Measurements from ENCODE around the gene NMRK2.

DNA sequence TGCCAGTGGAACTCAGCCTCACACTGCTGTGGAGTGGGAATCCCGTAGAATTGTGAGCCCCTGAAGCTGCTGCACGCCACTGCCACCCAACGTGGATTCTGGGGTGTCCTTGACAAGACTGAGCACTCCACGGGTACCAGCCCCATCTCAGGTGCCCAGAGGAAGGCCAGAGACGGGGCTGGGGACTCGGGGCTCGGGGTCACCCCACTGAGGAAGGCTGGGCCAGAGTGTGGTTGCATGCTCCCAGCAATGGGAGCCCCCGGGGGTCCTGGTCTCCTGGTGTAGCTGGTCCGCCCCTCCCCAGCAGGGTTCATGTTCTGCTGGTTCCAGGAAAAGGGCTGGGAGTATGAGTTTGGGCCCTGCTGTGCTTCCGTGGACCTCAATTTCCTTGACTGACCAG, 22.8 kb downstream of the NMRK2 start:
- TF ChIP-seq, protein P1, sequence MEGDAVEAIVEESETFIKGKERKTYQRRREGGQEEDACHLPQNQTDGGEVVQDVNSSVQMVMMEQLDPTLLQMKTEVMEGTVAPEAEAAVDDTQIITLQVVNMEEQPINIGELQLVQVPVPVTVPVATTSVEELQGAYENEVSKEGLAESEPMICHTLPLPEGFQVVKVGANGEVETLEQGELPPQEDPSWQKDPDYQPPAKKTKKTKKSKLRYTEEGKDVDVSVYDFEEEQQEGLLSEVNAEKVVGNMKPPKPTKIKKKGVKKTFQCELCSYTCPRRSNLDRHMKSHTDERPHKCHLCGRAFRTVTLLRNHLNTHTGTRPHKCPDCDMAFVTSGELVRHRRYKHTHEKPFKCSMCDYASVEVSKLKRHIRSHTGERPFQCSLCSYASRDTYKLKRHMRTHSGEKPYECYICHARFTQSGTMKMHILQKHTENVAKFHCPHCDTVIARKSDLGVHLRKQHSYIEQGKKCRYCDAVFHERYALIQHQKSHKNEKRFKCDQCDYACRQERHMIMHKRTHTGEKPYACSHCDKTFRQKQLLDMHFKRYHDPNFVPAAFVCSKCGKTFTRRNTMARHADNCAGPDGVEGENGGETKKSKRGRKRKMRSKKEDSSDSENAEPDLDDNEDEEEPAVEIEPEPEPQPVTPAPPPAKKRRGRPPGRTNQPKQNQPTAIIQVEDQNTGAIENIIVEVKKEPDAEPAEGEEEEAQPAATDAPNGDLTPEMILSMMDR (conservative IDR thresholded peaks at IDR 0.05; ENCODE audit: low read depth, low read length) = no peak
- TF ChIP-seq EZH2 (IDR thresholded peaks at IDR 0.05; ENCODE audit: borderline replicate concordance, low read depth, low read length, poor library complexity, severe bottlenecking) = no peak

All from A673 (cell line).